K562 (cell line): ENCODE results near the gene CACNA2D2.

ENCODE experiments used
- DMBX1 ChIP-seq: fragments of 250-450 bp; sonication (Bioruptor Pico); IDR thresholded peaks from 2 replicates; pipeline ENCODE4 v1.8.0; 2022; ENCODE audit warnings: inconsistent platforms, mild to moderate bottlenecking, moderate library complexity, borderline replicate concordance
- EZH2 ChIP-seq: IDR thresholded peaks from 2 replicates; pipeline ENCODE4 v1.6.1; 2012; ENCODE audit warnings: low read depth, mild to moderate bottlenecking, inconsistent platforms, low read length, borderline replicate concordance
- JUN ChIP-seq, 2 experiments: sonication (generic) in 1 of 2; formaldehyde crosslinking in 1 of 2; IDR thresholded peaks; 2 replicates each; pipeline versions ENCODE4 v1.6.1 to v1.8.0; 2012 to 2022; ENCODE audit warnings: borderline replicate concordance in 2 of 2, mild to moderate bottlenecking in 2 of 2, improper control_type of control experiment in 1 of 2, low read depth in 1 of 2, low read length in 1 of 2, missing genetic modification reagents in 1 of 2
- POLR2H ChIP-seq: IDR thresholded peaks from 2 replicates; pipeline ENCODE4 v1.6.1; 2016; ENCODE audit warnings: missing genetic modification characterization, low read depth, mild to moderate bottlenecking, control low read depth, missing compliant biosample characterization, moderate library complexity
- TAF1 ChIP-seq: IDR thresholded peaks from 2 replicates; pipeline ENCODE4 v1.6.1; 2011; ENCODE audit warnings: mild to moderate bottlenecking, low read length, moderate library complexity; ENCODE audit not compliant: insufficient read depth, control insufficient read depth, severe bottlenecking; ENCODE audit errors: extremely low read depth
- TF ChIP-seq, protein P1 (sequence below), 3 experiments: IDR thresholded peaks in 2 of 3; conservative IDR thresholded peaks in 1 of 3; 2 replicates each; pipeline ENCODE4 v1.5.1; 2011 to 2012; ENCODE audit warnings: low read length in 3 of 3, mild to moderate bottlenecking in 3 of 3, control low read depth in 2 of 3, improper control_type of control experiment in 1 of 3, inconsistent platforms in 1 of 3, low read depth in 1 of 3, mixed read lengths in 1 of 3, moderate library complexity in 1 of 3; ENCODE audit not compliant: insufficient read depth in 2 of 3

DNA sequence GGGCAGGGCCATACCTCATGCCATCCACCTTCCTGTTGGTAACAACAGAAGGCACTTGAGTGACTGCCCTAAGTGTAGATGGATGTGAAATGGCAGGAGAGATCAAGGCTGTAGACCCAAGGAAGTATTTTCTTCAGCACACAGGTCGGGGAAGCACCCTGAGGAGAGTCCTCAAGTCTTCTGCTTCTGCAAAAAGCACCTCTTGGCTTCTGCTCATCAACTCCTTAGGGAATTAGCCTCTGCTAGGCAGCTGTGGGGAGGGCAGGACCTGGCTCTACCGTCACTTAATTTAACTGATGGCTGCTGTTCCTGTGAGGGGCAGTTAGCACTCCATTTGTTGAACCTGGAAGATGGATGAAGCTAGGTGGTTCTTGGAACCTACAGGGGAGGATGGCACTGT is 6.9 kb upstream of the CACNA2D2 start:
- TF ChIP-seq DMBX1 (no peak), EZH2 (no peak), TAF1 (no peak), POLR2H (tag) (no peak), JUN (IDR thresholded peaks at IDR 0.05; ENCODE audit: borderline replicate concordance, low read depth, low read length) (no peak), JUN (CRISPR knock-in tag; IDR thresholded peaks at IDR 0.05; ENCODE audit: borderline replicate concordance) (no peak)
- TF ChIP-seq, protein P1, sequence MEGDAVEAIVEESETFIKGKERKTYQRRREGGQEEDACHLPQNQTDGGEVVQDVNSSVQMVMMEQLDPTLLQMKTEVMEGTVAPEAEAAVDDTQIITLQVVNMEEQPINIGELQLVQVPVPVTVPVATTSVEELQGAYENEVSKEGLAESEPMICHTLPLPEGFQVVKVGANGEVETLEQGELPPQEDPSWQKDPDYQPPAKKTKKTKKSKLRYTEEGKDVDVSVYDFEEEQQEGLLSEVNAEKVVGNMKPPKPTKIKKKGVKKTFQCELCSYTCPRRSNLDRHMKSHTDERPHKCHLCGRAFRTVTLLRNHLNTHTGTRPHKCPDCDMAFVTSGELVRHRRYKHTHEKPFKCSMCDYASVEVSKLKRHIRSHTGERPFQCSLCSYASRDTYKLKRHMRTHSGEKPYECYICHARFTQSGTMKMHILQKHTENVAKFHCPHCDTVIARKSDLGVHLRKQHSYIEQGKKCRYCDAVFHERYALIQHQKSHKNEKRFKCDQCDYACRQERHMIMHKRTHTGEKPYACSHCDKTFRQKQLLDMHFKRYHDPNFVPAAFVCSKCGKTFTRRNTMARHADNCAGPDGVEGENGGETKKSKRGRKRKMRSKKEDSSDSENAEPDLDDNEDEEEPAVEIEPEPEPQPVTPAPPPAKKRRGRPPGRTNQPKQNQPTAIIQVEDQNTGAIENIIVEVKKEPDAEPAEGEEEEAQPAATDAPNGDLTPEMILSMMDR (IDR thresholded peaks at IDR 0.05 in 2 of 3, conservative IDR thresholded peaks at IDR 0.05 in 1 of 3; ENCODE audit: insufficient read depth in 2 of 3, low read depth in 1 of 3, low read length in 3 of 3) = no peak
